Fibroblast of skin of back (primary cell): ENCODE data around the gene LRRC59.

Experiments used
- DNase-seq: peaks from one replicate; pipeline ENCODE4 v3.0.0-alpha.2; 2013

LRRC59 gene

GRCh38 chr17:50381920-50382319 is 15.4 kb downstream of the LRRC59 start:
- no peak for DNase-seq

- no peak for DNase-seq
Measured at GRCh38 chr17:50381260-50381815, 16.0 kb downstream of the LRRC59 start.

- no peak for DNase-seq
Measured at GRCh38 chr17:50380369-50381259, 16.7 kb downstream of the LRRC59 start.

- DNase-seq: no peak
Measured at GRCh38 chr17:50379351-50380132, 17.8 kb downstream of the LRRC59 start.

- DNase-seq: no peak
Measured at GRCh38 chr17:50375858-50376538, 21.3 kb downstream of the LRRC59 start.

- DNase-seq: no peak
Measured at GRCh38 chr17:50373705-50374104, 23.6 kb downstream of the LRRC59 start.

- peak; percentile 90 for DNase-seq
Measured at GRCh38 chr17:50372758-50373556, 24.4 kb downstream of the LRRC59 start, which contains the start of the genes EME1 and MRPL27. Gene EME1, plus strand, starts transcription at chr17:50373229. Its CDS starts 1,980 bp downstream, at chr17:50375209. Gene MRPL27, minus strand, starts transcription at chr17:50373184. Its CDS starts 14 bp downstream, at chr17:50373170.

- no peak for DNase-seq
Measured at GRCh38 chr17:50372222-50372757, 25.0 kb downstream of the LRRC59 start.

GRCh38 chr17:50371526-50371925 is 25.8 kb downstream of the LRRC59 start:
- DNase-seq: no peak

GRCh38 chr17:50370052-50370451 is 27.3 kb downstream of the LRRC59 start:
- no peak for DNase-seq

- no peak for DNase-seq
Measured at GRCh38 chr17:50367401-50367800, 29.9 kb downstream of the LRRC59 start.

- no peak for DNase-seq
Measured at GRCh38 chr17:50365649-50366393, 31.5 kb downstream of the LRRC59 start.

- DNase-seq: no peak
Measured at GRCh38 chr17:50365165-50365564, 32.2 kb downstream of the LRRC59 start.

GRCh38 chr17:50364715-50365114 is 32.6 kb downstream of the LRRC59 start:
- DNase-seq: peak; percentile 61

- no peak for DNase-seq
Measured at GRCh38 chr17:50364061-50364458, 33.3 kb downstream of the LRRC59 start.

GRCh38 chr17:50363217-50364060 is 33.9 kb downstream of the LRRC59 start:
- peak; percentile 28 for DNase-seq

GRCh38 chr17:50362661-50363060 is 34.7 kb downstream of the LRRC59 start:
- DNase-seq: no peak

GRCh38 chr17:50361561-50362480 is 35.5 kb downstream of the LRRC59 start:
- DNase-seq: peak; percentile 65
